ENCODE measurements around the gene RBAK. TPM values are rescaled to one million over a fixed set of nuclear protein-coding genes. Genes with fewer than 3 reads are reported as not detected.

Gene RBAK
- total RNA-seq, 1 experiment from 2014 or later, result 16.2 TPM

DNA sequence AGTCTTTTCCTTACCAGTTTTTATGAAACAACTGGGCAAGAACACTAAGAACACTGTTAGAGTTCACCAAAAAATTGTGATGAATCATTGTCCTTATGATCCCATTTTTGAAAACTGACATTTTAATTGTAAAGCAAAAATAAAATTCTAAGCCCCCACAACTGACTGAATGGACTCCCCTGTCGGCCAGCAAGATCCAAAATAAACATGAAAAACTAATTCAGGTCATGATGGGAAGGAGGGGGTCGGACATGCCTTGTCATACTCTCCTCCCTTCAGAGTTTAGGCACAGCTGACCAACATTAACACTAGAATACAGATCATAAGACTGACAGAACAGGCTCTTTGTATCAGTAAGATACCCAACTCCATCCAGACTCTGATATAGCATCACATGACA lies 2.0 kb upstream of the RBAK start:
- H3K27me3 ChIP-seq (ENCODE audit: insufficient read depth, low read length), result no peaks in the 10 kb centered on the region
- H3K36me3 ChIP-seq (ENCODE audit: control insufficient read depth in 1 of 2, insufficient read depth in 2 of 2, low read length in 2 of 2), result no peaks in the 10 kb centered on the region
- DNase-seq (ENCODE audit: low read depth, low spot score), result no peak
- no TSS peak for BruUV-seq (replicated peaks)
- intact Hi-C loops (cut with micrococcal nuclease), result no loop called here
- no peak overlapping the region for H3K9ac ChIP-seq (ENCODE audit: low read length)
- H3K4me3 ChIP-seq (replicated peaks in 1 of 2; ENCODE audit: low read depth in 1 of 2, low read length in 2 of 2), result no peak overlapping the region
- no peak overlapping the region for H2AFZ ChIP-seq (ENCODE audit: low read depth, low read length, poor library complexity, severe bottlenecking)
- H3K4me2 ChIP-seq (ENCODE audit: low read length), result no peak overlapping the region
- RAD21 ChIA-PET (ENCODE audit: low non-redundant PET in 1 of 2, low total read pairs in 2 of 2, uncharacterized antibody in 2 of 2, unreplicated experiment in 2 of 2), result no interaction called here
- H3K27ac ChIP-seq (ENCODE audit: low read depth, low read length), result no peak overlapping the region
- POLR2A ChIA-PET, result no interaction called here
- TF ChIP-seq, protein P1, sequence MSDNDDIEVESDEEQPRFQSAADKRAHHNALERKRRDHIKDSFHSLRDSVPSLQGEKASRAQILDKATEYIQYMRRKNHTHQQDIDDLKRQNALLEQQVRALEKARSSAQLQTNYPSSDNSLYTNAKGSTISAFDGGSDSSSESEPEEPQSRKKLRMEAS (IDR thresholded peaks at IDR 0.05), result no peak
- TF ChIP-seq EGR1 (IDR thresholded peaks at IDR 0.05; ENCODE audit: low read depth) (no peak), SRF (IDR thresholded peaks at IDR 0.05; ENCODE audit: low read depth) (no peak), POLR2A (IDR thresholded peaks at IDR 0.05; ENCODE audit: borderline replicate concordance, extremely low read depth, insufficient read depth, insufficient read length) (no peak), SP1 (IDR thresholded peaks at IDR 0.05; ENCODE audit: low read depth) (no peak), POLR2AphosphoS5 (IDR thresholded peaks at IDR 0.05; ENCODE audit: low read depth, low read length) (no peak), SIN3A (IDR thresholded peaks at IDR 0.05; ENCODE audit: low read depth) (no peak), FOSL1 (IDR thresholded peaks at IDR 0.05; ENCODE audit: low read depth) (no peak), TCF7L2 (IDR thresholded peaks at IDR 0.05; ENCODE audit: borderline replicate concordance, extremely low read depth, insufficient read depth, insufficient read length) (no peak), EZH2 (IDR thresholded peaks at IDR 0.05) (no peak), ELF1 (IDR thresholded peaks at IDR 0.05; ENCODE audit: borderline replicate concordance, low read depth) (no peak), EZH2phosphoT487 (IDR thresholded peaks at IDR 0.05; ENCODE audit: borderline replicate concordance) (no peak), ZNF274 (IDR thresholded peaks at IDR 0.05; ENCODE audit: low read depth, low read length) (no peak), YY1 (IDR thresholded peaks at IDR 0.05; ENCODE audit: extremely low read depth, insufficient replicate concordance, low read depth, low read length) (no peak)
- TF ChIP-seq, protein P2, sequence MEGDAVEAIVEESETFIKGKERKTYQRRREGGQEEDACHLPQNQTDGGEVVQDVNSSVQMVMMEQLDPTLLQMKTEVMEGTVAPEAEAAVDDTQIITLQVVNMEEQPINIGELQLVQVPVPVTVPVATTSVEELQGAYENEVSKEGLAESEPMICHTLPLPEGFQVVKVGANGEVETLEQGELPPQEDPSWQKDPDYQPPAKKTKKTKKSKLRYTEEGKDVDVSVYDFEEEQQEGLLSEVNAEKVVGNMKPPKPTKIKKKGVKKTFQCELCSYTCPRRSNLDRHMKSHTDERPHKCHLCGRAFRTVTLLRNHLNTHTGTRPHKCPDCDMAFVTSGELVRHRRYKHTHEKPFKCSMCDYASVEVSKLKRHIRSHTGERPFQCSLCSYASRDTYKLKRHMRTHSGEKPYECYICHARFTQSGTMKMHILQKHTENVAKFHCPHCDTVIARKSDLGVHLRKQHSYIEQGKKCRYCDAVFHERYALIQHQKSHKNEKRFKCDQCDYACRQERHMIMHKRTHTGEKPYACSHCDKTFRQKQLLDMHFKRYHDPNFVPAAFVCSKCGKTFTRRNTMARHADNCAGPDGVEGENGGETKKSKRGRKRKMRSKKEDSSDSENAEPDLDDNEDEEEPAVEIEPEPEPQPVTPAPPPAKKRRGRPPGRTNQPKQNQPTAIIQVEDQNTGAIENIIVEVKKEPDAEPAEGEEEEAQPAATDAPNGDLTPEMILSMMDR (IDR thresholded peaks at IDR 0.05 in 2 of 3, conservative IDR thresholded peaks at IDR 0.05 in 1 of 3; ENCODE audit: borderline replicate concordance in 1 of 3, insufficient read depth in 1 of 3, low read depth in 2 of 3, low read length in 2 of 3), result no peak
- TF ChIP-seq, protein P3, sequence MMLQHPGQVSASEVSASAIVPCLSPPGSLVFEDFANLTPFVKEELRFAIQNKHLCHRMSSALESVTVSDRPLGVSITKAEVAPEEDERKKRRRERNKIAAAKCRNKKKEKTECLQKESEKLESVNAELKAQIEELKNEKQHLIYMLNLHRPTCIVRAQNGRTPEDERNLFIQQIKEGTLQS (IDR thresholded peaks at IDR 0.05), result no peak
- TF ChIP-seq, protein P4, sequence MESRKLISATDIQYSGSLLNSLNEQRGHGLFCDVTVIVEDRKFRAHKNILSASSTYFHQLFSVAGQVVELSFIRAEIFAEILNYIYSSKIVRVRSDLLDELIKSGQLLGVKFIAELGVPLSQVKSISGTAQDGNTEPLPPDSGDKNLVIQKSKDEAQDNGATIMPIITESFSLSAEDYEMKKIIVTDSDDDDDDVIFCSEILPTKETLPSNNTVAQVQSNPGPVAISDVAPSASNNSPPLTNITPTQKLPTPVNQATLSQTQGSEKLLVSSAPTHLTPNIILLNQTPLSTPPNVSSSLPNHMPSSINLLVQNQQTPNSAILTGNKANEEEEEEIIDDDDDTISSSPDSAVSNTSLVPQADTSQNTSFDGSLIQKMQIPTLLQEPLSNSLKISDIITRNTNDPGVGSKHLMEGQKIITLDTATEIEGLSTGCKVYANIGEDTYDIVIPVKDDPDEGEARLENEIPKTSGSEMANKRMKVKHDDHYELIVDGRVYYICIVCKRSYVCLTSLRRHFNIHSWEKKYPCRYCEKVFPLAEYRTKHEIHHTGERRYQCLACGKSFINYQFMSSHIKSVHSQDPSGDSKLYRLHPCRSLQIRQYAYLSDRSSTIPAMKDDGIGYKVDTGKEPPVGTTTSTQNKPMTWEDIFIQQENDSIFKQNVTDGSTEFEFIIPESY (IDR thresholded peaks at IDR 0.05; ENCODE audit: extremely low read depth, insufficient replicate concordance, low read length), result no peak
- TF ChIP-seq, protein P5, sequence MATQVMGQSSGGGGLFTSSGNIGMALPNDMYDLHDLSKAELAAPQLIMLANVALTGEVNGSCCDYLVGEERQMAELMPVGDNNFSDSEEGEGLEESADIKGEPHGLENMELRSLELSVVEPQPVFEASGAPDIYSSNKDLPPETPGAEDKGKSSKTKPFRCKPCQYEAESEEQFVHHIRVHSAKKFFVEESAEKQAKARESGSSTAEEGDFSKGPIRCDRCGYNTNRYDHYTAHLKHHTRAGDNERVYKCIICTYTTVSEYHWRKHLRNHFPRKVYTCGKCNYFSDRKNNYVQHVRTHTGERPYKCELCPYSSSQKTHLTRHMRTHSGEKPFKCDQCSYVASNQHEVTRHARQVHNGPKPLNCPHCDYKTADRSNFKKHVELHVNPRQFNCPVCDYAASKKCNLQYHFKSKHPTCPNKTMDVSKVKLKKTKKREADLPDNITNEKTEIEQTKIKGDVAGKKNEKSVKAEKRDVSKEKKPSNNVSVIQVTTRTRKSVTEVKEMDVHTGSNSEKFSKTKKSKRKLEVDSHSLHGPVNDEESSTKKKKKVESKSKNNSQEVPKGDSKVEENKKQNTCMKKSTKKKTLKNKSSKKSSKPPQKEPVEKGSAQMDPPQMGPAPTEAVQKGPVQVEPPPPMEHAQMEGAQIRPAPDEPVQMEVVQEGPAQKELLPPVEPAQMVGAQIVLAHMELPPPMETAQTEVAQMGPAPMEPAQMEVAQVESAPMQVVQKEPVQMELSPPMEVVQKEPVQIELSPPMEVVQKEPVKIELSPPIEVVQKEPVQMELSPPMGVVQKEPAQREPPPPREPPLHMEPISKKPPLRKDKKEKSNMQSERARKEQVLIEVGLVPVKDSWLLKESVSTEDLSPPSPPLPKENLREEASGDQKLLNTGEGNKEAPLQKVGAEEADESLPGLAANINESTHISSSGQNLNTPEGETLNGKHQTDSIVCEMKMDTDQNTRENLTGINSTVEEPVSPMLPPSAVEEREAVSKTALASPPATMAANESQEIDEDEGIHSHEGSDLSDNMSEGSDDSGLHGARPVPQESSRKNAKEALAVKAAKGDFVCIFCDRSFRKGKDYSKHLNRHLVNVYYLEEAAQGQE (IDR thresholded peaks at IDR 0.05; ENCODE audit: low read depth), result no peak
- no peaks in the 10 kb centered on the region for H3K9me2 ChIP-seq (ENCODE audit: insufficient read depth)
- CTCF ChIA-PET, result no interaction called here
- H3K4me1 ChIP-seq (ENCODE audit: control insufficient read depth in 1 of 2, insufficient read depth in 2 of 2, low read length in 2 of 2), result peaks cover 3 to 7% of the 10 kb centered on the region in 2 experiments; a peak in 2 of 4 replicates
- no peaks in the 10 kb centered on the region for H4K20me1 ChIP-seq (ENCODE audit: insufficient read depth)
- no peak for ATAC-seq
- H3K9me3 ChIP-seq (ENCODE audit: control insufficient read depth in 1 of 2, insufficient read depth in 1 of 2, low read depth in 1 of 2, low read length in 2 of 2), result no peaks in the 10 kb centered on the region
- peaks cover 18% of the 10 kb centered on the region for H3K79me2 ChIP-seq (ENCODE audit: insufficient read depth, low read length)
